ENCODE measurements around the gene ASAH2B.

Gene ASAH2B

DNA sequence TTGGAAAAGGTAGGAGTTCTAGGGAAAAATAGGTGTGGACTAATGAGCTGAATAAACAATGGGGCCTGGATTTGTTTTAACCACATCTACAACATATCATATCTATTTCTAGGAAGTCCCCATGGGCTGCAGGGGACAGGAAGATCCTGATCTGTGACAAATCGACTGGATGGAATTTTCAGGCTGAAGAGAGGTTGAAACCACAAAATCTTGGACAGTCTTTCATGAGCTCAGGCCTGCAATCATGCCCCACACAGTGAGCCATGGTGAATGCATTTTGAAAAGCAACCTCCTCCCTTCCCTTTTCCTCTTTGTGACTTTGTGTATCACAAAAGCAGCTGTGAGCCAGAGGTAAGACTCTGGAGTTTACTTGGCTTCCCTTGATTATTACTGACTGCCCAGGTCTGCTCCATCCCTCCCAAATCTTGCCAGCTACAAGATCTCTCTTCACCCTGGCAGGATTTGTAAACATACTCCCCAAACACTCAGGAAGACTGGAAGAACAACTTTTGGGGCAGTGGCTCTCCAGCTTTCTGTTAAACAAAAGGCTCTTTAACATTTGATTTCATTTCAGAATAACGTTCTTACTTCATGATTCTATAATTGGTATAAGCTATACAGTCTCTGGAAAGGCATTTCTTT lies 66.4 kb downstream of the ASAH2B start:
- H3K36me3 ChIP-seq (ENCODE audit: insufficient read depth, low read length): no peaks in the 10 kb centered on the region
- no peak overlapping the region for H3K4me2 ChIP-seq (ENCODE audit: low read length)
- peaks cover 4% of the 10 kb centered on the region for H3K4me1 ChIP-seq (ENCODE audit: control insufficient read depth, insufficient read depth, low read length)
- no peak overlapping the region for H3K4me3 ChIP-seq (ENCODE audit: low read length)
- no peak overlapping the region for H3K9ac ChIP-seq (ENCODE audit: low read depth, low read length)
- peaks cover 22% of the 10 kb centered on the region for H3K27me3 ChIP-seq (ENCODE audit: control insufficient read depth, insufficient read depth, low read length)
- no peaks in the 10 kb centered on the region for H3K9me3 ChIP-seq (replicated peaks; ENCODE audit: low read length)

DNA sequence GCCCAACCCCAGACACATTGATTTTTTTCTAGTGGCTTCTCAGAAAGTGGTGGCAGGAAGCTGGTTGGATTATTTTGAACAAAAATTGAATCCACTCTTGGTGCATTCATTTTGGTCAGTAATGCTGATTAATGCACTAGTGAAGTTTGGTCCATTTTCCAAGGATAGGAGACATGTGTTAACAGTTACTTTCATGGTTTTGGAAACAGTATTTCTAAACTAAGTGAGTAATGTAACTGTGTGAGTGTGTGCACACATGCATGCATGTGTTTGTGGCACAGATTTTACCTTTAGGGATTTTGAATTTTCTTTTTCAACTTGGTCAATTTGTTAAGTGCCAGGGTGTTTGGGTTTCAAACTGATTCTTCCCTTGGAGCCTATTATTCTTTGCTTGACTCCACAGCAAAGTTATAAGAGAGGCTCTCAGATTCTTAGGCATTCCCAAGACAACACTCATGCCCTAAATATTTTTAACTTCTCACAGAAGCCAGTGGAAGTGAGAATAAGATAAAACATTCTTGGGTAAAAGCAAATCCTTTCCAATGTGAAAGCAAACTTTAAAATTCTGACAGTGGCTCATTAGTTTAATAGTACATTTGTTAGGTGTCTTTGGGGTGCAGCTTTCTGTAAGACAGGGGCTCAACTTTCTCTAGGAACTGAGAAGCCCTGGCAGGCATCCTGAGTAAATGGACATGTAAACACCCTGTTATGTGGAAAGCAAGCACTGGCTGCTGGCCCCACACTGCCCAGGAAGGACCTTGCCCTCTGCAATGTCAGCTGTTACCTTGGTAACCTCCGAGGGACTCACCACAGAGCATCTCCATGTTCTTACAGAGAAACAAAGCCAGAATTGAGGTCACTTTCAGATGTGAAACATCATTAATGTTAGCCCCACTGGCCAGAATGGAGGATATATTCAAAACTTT lies 68.4 kb downstream of the ASAH2B start:
- Histone ChIP-seq H3K36me3 (ENCODE audit: insufficient read depth, low read length) (no peaks in the 10 kb centered on the region), H3K9me3 (replicated peaks; ENCODE audit: low read length) (no peaks in the 10 kb centered on the region), H3K4me2 (ENCODE audit: low read length) (no peak overlapping the region), H3K9ac (ENCODE audit: low read depth, low read length) (no peak overlapping the region), H3K4me3 (ENCODE audit: low read length) (no peak overlapping the region), H3K4me1 (ENCODE audit: control insufficient read depth, insufficient read depth, low read length) (peaks cover 4% of the 10 kb centered on the region), H3K27me3 (ENCODE audit: control insufficient read depth, insufficient read depth, low read length) (peaks cover 19% of the 10 kb centered on the region)

Measured in skeletal muscle satellite cell (primary cell).